SK-MEL-5 (cell line): ENCODE data around the gene PI4KA. TPM values are rescaled to one million over a fixed set of nuclear protein-coding genes. Genes with fewer than 3 reads are reported as not detected.

Source experiments
- DNase-seq: peaks from one replicate; pipeline ENCODE4 v3.0.0-alpha.2; 2016; ENCODE audit warnings: low read depth, low spot score
- in situ Hi-C: cut with HindIII; loops from 2 replicates; pipeline ENCODE4 v1.10.0; 2016; ENCODE audit warnings: low sequenced_read_pairs, high pct_unique_total_duplicates, low pct_unique_long_range_greater_than_20kb
- total RNA-seq: library from RNA; depleted of rRNA; stranded (reverse); fragments of >200 nt; shearing (Covaris generic); gene quantifications from 2 replicates; pipeline ENCODE4 v1.2.3, GENCODE V29; 2014

Gene PI4KA
- total RNA-seq, 1 experiment from 2014 or later: 29.3 TPM

GRCh38 chr22:20809538-20810185 lies 48.9 kb downstream of the PI4KA start:
- no peak for DNase-seq
- in situ Hi-C loops: no loop called here

GRCh38 chr22:20808844-20809243 lies 49.8 kb downstream of the PI4KA start:
- in situ Hi-C loops: no loop called here
- DNase-seq: no peak

- in situ Hi-C loops: no loop called here
- DNase-seq: peak; percentile 45
These were observed 51.3 kb downstream of the PI4KA start for GRCh38 chr22:20807315-20807752.

DNA sequence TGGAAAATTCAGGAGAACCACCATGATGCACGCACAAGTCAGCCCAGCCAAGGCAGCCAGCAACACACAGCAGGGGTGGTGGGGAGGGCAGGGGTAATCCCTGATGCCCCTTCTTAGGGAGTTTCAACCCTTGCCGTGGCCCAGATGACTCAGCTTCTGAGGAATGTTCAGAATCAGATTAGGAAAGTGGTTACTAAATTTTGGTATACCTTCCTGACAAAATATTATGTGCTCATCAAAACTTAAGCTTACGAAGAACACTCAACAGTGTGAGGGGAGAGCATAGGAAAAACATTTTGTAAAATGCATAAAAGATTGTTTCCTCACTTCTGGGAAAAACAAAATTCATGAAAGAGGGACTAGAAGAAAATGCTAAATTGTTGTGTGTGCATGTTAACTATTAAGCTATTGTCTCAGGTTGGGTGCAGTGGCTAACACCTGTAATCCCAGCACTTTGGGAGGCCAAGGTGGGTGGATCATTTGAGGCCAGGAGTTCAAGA lies 52.6 kb downstream of the PI4KA start:
- in situ Hi-C loops: no loop called here
- no peak for DNase-seq

GRCh38 chr22:20804650-20805049 lies 54.0 kb downstream of the PI4KA start:
- in situ Hi-C loops: no loop called here

DNA sequence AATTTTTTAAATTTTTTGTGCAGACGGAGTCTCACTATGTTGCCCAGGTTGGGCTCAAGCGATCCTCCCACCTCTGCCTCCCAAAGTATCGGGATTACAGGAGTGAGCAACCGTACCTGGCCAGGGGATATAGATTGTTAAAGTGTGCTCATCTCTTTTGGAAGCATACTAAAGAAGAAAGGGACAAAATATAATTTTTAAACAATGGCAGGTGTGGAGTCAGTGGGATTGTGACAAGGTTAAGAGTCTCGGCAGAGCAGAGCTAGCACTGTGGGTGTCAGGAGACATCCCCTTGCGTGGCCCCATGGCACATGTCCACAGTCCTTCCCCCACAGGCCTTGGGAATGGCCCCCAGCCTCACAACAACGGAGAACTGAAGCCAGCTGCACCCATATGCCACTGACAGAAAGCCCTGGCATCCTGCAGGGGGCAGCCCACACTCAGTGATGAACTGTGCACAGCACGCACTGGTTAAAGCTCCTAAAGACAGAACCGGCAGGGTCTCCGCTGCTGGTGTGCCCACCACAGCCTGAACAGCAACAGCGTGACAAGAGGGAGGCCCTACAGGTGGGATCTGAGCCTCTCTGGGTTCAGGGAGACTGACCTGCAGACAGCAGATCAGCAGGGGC lies 54.8 kb downstream of the PI4KA start:
- DNase-seq: peak; percentile 63
- in situ Hi-C loops: no loop called here

More at GRCh38 chr22:20804650-20805049, 54.0 kb downstream of the PI4KA start:
- no peak for DNase-seq

- no peak for DNase-seq
- in situ Hi-C loops: no loop called here
These were observed 55.6 kb downstream of the PI4KA start for GRCh38 chr22:20802922-20803553.

GRCh38 chr22:20802452-20802851 lies 56.2 kb downstream of the PI4KA start:
- in situ Hi-C loops: no loop called here
- DNase-seq: no peak

- DNase-seq: no peak
- in situ Hi-C loops: no loop called here
These were observed 59.2 kb downstream of the PI4KA start for GRCh38 chr22:20799449-20799848.

GRCh38 chr22:20798974-20799373 lies 59.6 kb downstream of the PI4KA start:
- DNase-seq: no peak
- in situ Hi-C loops: no loop called here

- in situ Hi-C loops: no loop called here
- no peak for DNase-seq
These were observed 60.4 kb downstream of the PI4KA start for GRCh38 chr22:20798218-20798617.

DNA sequence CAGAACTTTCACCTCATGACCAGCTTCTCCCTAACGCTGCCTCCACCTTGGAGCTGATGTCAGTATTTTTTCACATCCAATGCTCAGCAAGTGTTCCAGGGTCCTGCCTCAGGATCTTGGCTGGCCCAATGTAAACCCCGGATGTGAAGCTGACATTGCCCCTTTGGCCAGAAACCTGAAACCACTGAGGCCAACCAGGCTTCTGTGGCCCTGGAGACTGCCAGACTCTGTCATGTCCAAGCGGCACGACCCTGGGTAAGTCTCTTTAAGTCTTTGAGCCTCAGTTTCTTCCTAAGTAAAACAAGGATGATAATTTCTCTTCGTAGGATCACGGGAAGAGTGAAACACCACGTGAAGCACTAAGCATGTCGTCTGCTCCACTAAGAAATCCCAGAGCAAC lies 61.9 kb downstream of the PI4KA start:
- in situ Hi-C loops: no loop called here
- DNase-seq: no peak

DNA sequence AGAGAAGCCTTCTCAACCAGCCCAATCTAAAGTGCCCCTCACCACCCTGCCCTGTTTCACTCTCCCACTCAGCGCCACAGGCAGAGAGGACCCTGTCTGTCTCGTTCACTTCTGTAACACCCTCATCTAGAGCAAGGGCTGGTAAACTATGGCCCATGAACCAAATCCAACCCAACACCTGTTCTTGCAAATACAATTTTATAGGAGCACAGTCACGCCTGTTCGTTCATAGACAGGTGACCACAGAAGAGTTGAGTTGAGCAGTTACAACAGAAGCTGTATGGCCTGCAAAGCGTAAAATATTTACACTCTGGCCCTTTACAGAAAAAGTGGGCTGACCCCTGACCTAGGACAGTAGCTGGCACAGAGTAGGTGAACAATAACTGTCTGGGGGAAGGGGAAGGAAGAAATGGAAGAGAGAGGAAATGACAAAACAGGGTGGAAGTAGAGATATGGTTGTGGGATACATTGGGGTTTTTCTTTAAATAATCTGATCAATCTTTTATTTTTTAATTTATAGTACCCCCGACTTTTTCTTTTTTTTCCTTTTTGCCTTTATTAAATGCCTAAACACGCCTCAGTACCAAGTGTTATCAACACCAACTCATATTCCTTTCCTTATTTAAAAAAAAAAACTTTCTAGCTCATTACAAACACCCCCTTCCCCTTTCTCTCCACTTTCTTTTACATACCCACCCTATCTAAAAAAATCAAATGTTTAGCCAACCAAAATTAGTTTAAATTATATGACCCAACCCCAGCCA lies 63.8 kb downstream of the PI4KA start:
- in situ Hi-C loops: no loop called here
- no peak for DNase-seq

GRCh38 chr22:20793748-20794649 lies 64.6 kb downstream of the PI4KA start:
- in situ Hi-C loops: no loop called here

DNA sequence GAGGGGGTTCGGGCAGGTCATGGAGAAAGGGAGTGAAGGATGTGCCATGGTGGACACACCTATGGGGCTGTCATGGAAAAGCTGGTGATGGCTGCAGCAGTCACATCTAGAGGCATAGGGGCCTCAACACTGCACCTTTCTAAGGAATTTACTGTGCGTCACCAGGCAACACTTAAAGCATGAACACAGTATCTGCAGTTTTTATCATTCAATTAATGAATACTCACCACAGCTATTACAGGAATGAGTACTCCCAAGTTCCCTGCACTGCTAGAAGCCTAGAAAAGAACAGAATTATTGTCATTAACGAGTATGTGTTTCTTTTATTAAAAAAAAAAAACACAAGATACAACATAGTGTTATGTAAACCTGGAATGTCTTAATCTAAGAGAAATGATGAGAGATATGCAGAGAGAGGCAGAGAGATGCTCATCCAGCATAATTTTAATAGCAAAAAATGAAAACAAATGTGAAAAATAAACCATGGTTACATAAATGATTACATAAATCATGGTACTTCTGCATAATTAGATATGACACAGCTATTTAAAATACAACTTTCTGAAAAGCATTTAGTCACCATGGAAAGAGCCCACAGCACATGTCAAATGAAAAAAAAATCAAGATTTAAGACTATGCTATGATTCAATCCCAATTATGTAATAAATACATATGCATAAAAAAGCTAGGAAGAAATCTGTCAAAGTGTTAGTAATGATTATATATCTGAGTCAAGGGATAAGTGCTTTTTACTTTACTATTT lies 65.5 kb downstream of the PI4KA start:
- in situ Hi-C loops: no loop called here
- DNase-seq: no peak

More at GRCh38 chr22:20793748-20794649, 64.6 kb downstream of the PI4KA start:
- no peak for DNase-seq

DNA sequence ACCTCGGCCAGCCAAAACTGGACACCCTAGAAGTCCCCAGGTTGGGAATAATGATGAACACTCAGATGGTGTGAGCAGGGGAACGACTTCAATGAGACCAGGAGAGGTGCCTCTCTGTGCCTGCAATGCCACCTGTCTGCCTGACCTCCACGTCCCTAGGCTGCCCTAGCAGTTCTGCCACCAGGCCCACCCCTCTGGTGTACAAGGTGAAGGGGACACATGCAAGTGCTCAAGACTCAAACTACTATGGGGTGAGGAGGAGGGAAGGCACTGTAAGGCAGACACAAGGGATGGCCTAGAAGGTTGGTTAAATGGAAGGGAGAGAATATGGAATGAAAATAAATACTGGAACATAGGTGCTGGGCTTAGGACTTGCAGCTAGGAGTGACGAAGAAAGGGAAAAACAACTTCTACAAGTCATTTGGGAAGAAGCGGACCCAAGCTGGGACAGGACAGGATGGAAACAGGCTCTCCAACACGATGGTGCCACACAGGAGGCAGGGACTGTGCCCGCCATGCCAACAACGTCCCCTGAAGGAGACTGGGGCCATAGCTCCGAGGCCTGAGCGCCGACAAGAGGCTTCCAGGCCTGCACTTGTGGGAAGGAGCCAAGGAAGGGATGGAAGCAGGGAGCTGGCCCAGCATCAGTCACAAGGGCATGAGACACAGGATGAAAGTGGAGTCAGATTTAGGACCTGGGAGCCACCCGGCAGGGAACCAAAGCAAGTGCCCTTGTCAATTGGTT lies 66.2 kb downstream of the PI4KA start:
- DNase-seq: no peak
- in situ Hi-C loops: no loop called here
